Prostate gland (tissue), 2 donors: ENCODE results near the gene DCDC1.

Source experiments
- CTCF ChIP-seq, 4 experiments: fragments of 200-600 bp in 2 of 4; fragments of 450-650 bp in 2 of 4; sonication (generic) in 2 of 4; IDR thresholded peaks; 1 replicate in 3 of 4; 2 replicates in 1 of 4; pipeline ENCODE4 v1.5.1; 2016 to 2019; ENCODE audit warnings: antibody characterized with exemption in 4 of 4, mild to moderate bottlenecking in 2 of 4, moderate library complexity in 2 of 4
- POLR2A ChIP-seq: fragments of 450-650 bp; IDR thresholded peaks from one replicate; pipeline ENCODE4 v1.6.1; 2016; ENCODE audit warnings: antibody characterized with exemption, mild to moderate bottlenecking

- TF ChIP-seq POLR2A, result no peak
- TF ChIP-seq CTCF (IDR thresholded peaks at IDR 0.05), result peak in 3 of 4 experiments; percentile 50 to 56 (median 51)
These were observed 262.5 kb downstream of the DCDC1 start for GRCh38 chr11:31106968-31107576.
